Retinal pigment epithelial cell (primary cell): ENCODE measurements around the gene LPCAT4.

Experiments
- DNase-seq: peaks from one replicate; pipeline ENCODE4 v3.0.0-alpha.2; 2010; ENCODE audit warnings: low read depth
- H3K4me3 ChIP-seq: 2 replicates; pipeline ENCODE4 v1.5.1; 2011; ENCODE audit warnings: mild to moderate bottlenecking, low read length, control low read depth, moderate library complexity
- TF ChIP-seq, protein P1 (sequence below): conservative IDR thresholded peaks from 2 replicates; pipeline ENCODE4 v1.5.1; 2011; ENCODE audit warnings: low read depth, low read length, control low read depth, inconsistent platforms

LPCAT4 gene

DNA sequence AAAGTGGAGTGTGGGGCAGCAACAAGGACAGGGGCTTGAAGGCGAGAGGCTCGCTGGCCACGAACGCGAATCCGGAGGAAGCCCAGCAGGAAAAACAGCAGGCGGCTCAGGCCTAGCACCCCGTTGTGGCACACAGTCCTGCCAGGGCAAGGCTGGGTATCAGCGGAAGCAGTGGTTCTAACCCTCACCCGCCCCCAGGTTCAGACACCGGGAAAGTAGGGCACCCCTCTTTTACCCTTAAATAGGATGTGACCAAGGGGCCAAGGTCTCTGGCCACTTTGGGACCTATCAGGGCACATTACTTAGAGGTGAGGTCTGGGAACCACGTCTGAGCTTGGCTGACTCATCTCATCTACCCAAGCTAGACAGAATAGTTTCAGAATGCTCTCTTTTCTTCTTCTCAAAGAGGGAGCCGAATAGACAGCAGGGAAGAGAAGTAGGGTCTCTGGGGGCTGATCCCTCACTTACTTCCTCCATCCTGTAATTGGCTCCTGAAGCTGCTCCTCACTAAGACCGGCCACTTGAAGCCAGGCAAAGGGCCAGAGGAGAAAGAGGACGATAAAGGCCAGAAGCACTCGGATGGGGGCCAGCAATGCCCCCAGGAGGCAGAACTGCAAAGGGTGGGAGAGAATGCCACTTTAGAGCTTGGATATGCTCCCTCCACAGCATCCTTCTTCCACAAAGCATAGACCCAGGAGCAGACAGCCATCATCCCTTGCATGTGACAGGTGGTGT lies 1.7 kb downstream of the LPCAT4 start:
- no peak overlapping the region for H3K4me3 ChIP-seq
- TF ChIP-seq, protein P1, sequence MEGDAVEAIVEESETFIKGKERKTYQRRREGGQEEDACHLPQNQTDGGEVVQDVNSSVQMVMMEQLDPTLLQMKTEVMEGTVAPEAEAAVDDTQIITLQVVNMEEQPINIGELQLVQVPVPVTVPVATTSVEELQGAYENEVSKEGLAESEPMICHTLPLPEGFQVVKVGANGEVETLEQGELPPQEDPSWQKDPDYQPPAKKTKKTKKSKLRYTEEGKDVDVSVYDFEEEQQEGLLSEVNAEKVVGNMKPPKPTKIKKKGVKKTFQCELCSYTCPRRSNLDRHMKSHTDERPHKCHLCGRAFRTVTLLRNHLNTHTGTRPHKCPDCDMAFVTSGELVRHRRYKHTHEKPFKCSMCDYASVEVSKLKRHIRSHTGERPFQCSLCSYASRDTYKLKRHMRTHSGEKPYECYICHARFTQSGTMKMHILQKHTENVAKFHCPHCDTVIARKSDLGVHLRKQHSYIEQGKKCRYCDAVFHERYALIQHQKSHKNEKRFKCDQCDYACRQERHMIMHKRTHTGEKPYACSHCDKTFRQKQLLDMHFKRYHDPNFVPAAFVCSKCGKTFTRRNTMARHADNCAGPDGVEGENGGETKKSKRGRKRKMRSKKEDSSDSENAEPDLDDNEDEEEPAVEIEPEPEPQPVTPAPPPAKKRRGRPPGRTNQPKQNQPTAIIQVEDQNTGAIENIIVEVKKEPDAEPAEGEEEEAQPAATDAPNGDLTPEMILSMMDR: no peak
- no peak for DNase-seq

DNA sequence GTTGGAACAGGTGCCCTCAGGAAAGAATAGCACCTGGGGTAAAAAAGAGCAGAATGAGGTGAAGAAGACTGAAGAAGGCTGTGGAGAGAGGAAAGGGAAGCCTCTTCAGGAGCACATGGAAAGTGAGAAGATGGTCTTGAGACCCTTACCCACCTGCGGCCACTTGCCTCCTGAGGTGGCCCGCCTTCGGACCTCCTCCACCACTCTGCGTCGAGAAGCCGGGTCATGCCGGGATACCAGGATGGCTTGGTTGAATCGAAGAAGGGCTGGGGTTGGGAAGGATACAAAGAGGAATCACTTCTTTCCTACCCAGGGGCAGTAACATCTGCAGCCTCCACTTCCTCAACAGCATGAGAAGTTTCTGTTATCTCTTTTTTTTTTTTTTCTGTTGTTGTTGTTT lies 3.0 kb downstream of the LPCAT4 start:
- TF ChIP-seq, protein P1: no peak
- no peak for DNase-seq
- no peak overlapping the region for H3K4me3 ChIP-seq

DNA sequence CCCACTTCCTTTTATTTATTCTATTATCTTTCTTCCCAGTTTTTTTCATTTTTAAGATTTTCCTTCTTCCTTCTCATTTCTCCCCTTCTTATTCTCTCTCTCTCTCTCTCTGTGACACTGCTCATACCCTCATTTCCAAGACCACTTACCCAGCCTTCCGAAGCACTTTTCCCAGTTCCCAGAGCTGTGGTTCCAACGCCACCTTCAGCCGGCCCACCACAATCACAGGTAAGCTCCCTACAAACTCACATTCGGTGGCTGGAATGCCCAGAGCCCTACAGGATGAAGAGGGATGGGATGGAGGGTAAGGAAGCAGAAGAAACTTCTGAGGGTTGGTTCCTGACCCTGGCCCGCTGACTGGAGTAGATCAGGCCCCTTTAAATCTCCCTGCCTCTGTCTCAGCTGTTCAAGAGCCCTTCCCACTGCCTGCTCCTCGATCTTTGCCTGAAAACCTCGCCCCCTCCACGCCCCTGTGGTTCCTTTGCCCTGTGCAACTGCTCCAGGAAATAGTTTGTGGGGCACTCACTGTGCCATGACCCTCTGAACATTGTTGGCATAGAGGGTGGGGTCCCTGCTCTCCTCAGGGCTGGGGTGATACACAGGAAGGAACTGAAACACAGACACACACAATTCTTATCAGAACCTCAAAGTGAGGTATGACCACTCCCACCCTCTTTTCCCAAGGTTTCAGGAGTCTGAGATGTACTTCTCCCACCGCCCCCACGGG lies 4.8 kb downstream of the LPCAT4 start:
- DNase-seq: no peak
- H3K4me3 ChIP-seq: no peak overlapping the region
- TF ChIP-seq, protein P1: no peak

DNA sequence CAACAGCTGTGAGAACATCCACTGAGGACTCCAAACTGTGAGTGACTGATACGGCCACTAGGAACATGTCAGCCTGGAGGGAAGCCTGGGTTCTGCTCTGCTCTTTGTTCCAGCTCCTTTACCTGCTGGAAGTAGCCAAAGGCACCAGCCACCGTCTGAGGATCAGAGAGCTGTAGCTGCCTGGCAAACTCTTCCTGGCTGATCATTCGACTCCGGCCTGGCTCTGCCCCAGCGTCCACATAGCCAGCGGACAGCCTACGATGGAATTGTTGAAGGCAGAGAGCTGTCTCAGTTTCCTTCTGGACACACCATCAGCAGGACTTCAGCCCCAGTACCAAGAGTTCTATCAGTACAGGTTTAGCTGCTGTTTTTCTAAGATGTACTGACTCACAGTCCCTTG lies 5.7 kb downstream of the LPCAT4 start:
- no peak overlapping the region for H3K4me3 ChIP-seq
- no peak for DNase-seq
- TF ChIP-seq, protein P1: no peak

DNA sequence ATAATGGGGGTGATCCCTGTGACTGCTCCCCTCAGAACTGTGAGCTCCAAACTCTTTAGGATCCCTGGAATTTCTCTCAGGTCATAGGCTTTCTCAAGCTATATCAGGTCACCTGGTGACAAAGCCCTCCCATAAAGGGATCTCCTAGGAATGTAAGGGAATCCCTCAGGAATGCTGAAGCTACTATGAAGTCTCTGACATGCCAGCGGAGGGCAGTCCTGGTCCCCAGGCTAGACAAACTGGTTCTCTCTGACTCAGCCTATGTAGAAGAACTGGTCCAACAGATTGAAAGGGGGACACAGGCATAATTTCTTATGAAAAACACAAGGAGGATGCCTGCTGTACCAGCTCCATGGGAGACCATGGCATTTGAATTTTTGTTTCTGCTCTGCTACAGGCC lies 6.7 kb downstream of the LPCAT4 start:
- TF ChIP-seq, protein P1: no peak
- DNase-seq: no peak
- H3K4me3 ChIP-seq: no peak overlapping the region

DNA sequence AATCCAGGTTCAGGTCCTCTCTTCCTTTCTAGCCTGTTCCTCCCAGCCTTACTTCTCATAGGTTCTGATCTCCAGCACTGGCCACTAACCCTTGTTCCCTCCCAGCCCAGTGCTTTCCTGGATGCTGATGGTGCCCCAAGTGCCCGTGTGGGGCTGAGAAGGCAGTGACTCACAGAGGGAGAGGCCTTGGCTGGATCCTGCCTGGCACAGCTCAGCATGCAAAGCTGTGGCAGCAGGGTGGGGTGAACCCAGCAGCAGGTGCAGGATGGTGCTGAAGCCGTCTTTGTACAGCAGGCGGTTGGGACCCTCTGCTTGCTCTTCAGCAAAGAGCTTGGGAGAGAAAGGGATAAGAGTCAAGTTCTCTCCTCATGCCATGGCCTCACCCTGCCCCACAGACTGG lies 7.6 kb downstream of the LPCAT4 start:
- TF ChIP-seq, protein P1: no peak
- no peak for DNase-seq
- no peak overlapping the region for H3K4me3 ChIP-seq

DNA sequence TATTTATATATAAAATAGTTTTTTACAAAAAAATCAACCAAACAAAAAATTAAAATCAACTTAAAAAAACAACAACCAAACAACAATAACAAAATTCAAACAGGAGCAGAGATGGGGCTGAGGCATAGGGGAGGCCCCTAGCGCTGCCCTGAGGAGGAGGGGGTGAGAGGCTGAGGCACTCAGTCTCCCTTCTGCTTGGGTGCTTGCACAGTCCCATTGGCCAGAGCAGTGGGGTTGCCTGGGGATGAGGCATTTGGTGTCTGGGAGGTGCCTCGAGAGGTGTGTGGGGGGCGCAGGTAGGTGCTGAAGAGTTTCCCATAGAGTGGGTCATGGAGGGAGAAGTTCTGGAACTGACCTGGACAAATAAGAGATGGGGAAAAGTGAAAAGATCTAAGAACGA lies 8.0 kb downstream of the LPCAT4 start:
- TF ChIP-seq, protein P1: no peak
- no peak overlapping the region for H3K4me3 ChIP-seq
- no peak for DNase-seq
